Activated CD4-positive, alpha-beta T cell treated with anti-CD3 and anti-CD28 coated beads for 36 hours (primary cell): ENCODE results near the gene PPME1. TPM values are rescaled to one million over a fixed set of nuclear protein-coding genes. Genes with fewer than 3 reads are reported as not detected.

Experiments
- ATAC-seq: fragments of 200-7000 bp; cut with Tn5 transposase; one replicate; pipeline ENCODE4 v1.10.0; 2021; ENCODE audit warnings: mild to moderate bottlenecking, moderate library complexity
- CTCF ChIA-PET: fragments of 350-600 bp; sonication (Branson Sonifier 250); formaldehyde crosslinking; loops from one replicate; lab custom pipeline; 2021; ENCODE audit warnings: antibody characterized with exemption; lab: Charles Lee
- POLR2A ChIA-PET: fragments of 350-600 bp; sonication (Branson Sonifier 250); formaldehyde crosslinking; loops from one replicate; lab custom pipeline; 2021; ENCODE audit warnings: antibody characterized with exemption, inconsistent platforms; lab: Charles Lee
- DNase-seq: peaks from one replicate; pipeline ENCODE4 v3.0.0-alpha.2; 2020
- H3K27ac Mint-ChIP-seq: one replicate; pipeline ENCODE4 v1.8.0; 2021; ENCODE audit warnings: mixed read lengths
- H3K27me3 Mint-ChIP-seq: one replicate; pipeline ENCODE4 v1.8.0; 2021; ENCODE audit warnings: mixed read lengths
- H3K36me3 Mint-ChIP-seq: one replicate; pipeline ENCODE4 v1.8.0; 2021; ENCODE audit warnings: low read depth, mixed read lengths
- H3K4me1 Mint-ChIP-seq: one replicate; pipeline ENCODE4 v1.8.0; 2021; ENCODE audit warnings: mixed read lengths
- H3K4me3 Mint-ChIP-seq: one replicate; pipeline ENCODE4 v1.8.0; 2021; ENCODE audit warnings: mild to moderate bottlenecking, moderate library complexity, mixed read lengths
- H3K9me3 Mint-ChIP-seq: one replicate; pipeline ENCODE4 v1.8.0; 2021; ENCODE audit warnings: low read depth, mixed read lengths
- intact Hi-C, 2 experiments: fragments of 100-400 bp; cut with DNase I in 1 of 2; cut with micrococcal nuclease in 1 of 2; formaldehyde crosslinking; loops; one replicate each; pipeline versions ENCODE4 v1.14.2 to v1.15.1; 2022 to 2024; cut with DNase I, micrococcal nuclease
- total RNA-seq, 2 experiments: library from RNA; stranded (reverse); gene quantifications; one replicate each; pipeline ENCODE4 v1.2.3, GENCODE V29; 2021

PPME1 gene
- total RNA-seq, 2 experiments from 2014 or later = 54.2 to 61.5 TPM

DNA sequence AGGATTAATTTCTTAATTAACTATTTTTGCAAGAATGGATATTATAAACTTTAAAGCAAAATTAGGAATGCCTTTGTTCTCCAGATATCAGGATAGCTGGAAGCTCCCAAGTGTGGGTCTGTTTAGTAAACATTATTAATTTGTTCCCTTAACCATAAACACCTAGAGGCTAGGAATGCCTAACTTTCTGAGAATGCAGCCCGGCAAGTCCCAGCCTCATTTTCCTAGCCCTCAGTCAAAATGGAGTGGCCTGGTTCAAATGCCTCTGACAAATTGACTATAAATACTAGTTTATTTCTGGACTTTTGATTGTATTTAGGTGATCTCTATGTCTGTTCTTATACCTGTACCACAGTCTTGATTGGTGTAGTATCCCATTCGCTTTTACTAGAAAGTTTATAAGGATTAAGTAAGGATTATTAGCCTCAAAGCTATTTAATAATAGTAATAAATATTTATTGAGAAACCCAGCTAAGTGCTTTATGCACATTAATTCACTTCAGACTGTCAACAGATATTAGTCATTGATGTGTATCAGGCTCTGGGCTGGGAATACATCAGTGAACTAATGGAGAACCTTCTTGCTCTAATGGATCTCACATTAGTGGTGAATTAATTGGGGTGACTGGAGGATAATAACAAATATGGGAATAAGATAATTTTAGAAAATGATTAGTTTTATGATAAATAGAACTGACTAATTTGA lies 25.8 kb downstream of the PPME1 start:
- ChIA-PET POLR2A (no interaction called here), CTCF (interaction anchor here (1.0 kb wide), 1 partner anchor 13 kb away, joined by 3 read pairs; no protein-coding TSS in a partner anchor)
- H3K36me3 Mint-ChIP-seq = peaks cover 38% of the 10 kb centered on the region
- no peak overlapping the region for H3K4me3 Mint-ChIP-seq
- ATAC-seq (no peak), DNase-seq (no peak)
- no peaks in the 10 kb centered on the region for H3K4me1 Mint-ChIP-seq
- H3K9me3 Mint-ChIP-seq = peaks cover 9% of the 10 kb centered on the region
- intact Hi-C loops = no loop called here
- H3K27me3 Mint-ChIP-seq = no peaks in the 10 kb centered on the region
- H3K27ac Mint-ChIP-seq = no peak overlapping the region

- intact Hi-C loops = no loop called here
- CTCF ChIA-PET = interaction anchor here (0.7 kb wide), 1 partner anchor 27 kb away, joined by 3 read pairs; no protein-coding TSS in a partner anchor
Observed at GRCh38 chr11:74203966-74204365, 32.9 kb downstream of the PPME1 start.

DNA sequence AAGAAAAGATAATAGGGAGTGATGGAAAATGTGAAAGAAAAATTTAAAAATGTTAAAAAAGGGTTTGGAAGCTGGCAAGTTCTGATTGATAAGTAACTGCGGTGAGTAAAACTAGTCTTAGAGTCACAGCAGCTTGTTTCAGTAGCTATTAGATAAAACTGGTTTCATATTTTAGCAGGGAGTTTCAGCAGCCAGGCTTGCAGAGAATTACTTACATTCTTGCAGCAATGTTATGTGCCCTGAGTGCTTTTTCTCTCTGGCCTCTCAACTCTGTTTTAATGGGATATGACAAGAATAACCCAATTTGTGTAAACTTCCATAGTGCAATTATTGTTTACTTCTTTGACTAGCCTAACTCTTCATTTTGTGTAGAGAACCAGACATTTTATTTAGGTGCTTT lies 33.6 kb downstream of the PPME1 start:
- ChIA-PET CTCF (interaction anchor here (0.7 kb wide), 1 partner anchor 27 kb away, joined by 3 read pairs; no protein-coding TSS in a partner anchor), POLR2A (no interaction called here)
- ATAC-seq (no peak), DNase-seq (no peak)
- no peak overlapping the region for H3K27ac Mint-ChIP-seq
- intact Hi-C loops = no loop called here
- H3K9me3 Mint-ChIP-seq = no peaks in the 10 kb centered on the region
- peaks cover 15% of the 10 kb centered on the region for H3K4me1 Mint-ChIP-seq
- H3K36me3 Mint-ChIP-seq = peaks cover 46% of the 10 kb centered on the region
- H3K27me3 Mint-ChIP-seq = no peaks in the 10 kb centered on the region
- H3K4me3 Mint-ChIP-seq = no peak overlapping the region

More at GRCh38 chr11:74203966-74204365, 32.9 kb downstream of the PPME1 start:
- no peak for DNase-seq
- ATAC-seq = no peak
- H3K4me3 Mint-ChIP-seq = no peak overlapping the region
- POLR2A ChIA-PET = no interaction called here
- no peaks in the 10 kb centered on the region for H3K27me3 Mint-ChIP-seq
- H3K36me3 Mint-ChIP-seq = peaks cover 46% of the 10 kb centered on the region
- H3K4me1 Mint-ChIP-seq = peaks cover 15% of the 10 kb centered on the region
- H3K9me3 Mint-ChIP-seq = peaks cover 2% of the 10 kb centered on the region
- H3K27ac Mint-ChIP-seq = no peak overlapping the region

- no peaks in the 10 kb centered on the region for H3K27me3 Mint-ChIP-seq
- POLR2A ChIA-PET = no interaction called here
Observed at GRCh38 chr11:74205181-74205580, 34.1 kb downstream of the PPME1 start.

GRCh38 chr11:74206746-74207145 lies 35.7 kb downstream of the PPME1 start:
- ATAC-seq = no peak

More at GRCh38 chr11:74205181-74205580, 34.1 kb downstream of the PPME1 start:
- DNase-seq (no peak), ATAC-seq (no peak)
- H3K27ac Mint-ChIP-seq = no peak overlapping the region
- peaks cover 49% of the 10 kb centered on the region for H3K36me3 Mint-ChIP-seq
- intact Hi-C loops = no loop called here
- H3K9me3 Mint-ChIP-seq = no peaks in the 10 kb centered on the region
- CTCF ChIA-PET = no interaction called here
- H3K4me1 Mint-ChIP-seq = peaks cover 15% of the 10 kb centered on the region
- no peak overlapping the region for H3K4me3 Mint-ChIP-seq

GRCh38 chr11:74208507-74208906 lies 37.4 kb downstream of the PPME1 start:
- Mint-ChIP-seq H3K36me3 (peaks cover 66% of the 10 kb centered on the region), H3K4me3 (no peak overlapping the region), H3K27ac (no peak overlapping the region), H3K27me3 (no peaks in the 10 kb centered on the region), H3K4me1 (peaks cover 12% of the 10 kb centered on the region), H3K9me3 (no peaks in the 10 kb centered on the region)
- ATAC-seq = peak; percentile 42
- intact Hi-C loops = no loop called here
- POLR2A ChIA-PET = no interaction called here
- CTCF ChIA-PET = interaction anchor here (0.8 to 1.4 kb wide), 3 partner anchors 14 to 47 kb away, joined by 3 to 4 read pairs (median 4); no protein-coding TSS in a partner anchor
- DNase-seq = no peak

More at GRCh38 chr11:74206746-74207145, 35.7 kb downstream of the PPME1 start:
- intact Hi-C loops = no loop called here
- H3K4me3 Mint-ChIP-seq = no peak overlapping the region
- CTCF ChIA-PET = no interaction called here
- H3K27me3 Mint-ChIP-seq = no peaks in the 10 kb centered on the region
- H3K9me3 Mint-ChIP-seq = no peaks in the 10 kb centered on the region
- POLR2A ChIA-PET = no interaction called here
- H3K27ac Mint-ChIP-seq = no peak overlapping the region
- H3K36me3 Mint-ChIP-seq = peaks cover 56% of the 10 kb centered on the region
- H3K4me1 Mint-ChIP-seq = peaks cover 15% of the 10 kb centered on the region
- DNase-seq = no peak

- Mint-ChIP-seq H3K36me3 (peaks cover 68% of the 10 kb centered on the region), H3K27me3 (no peaks in the 10 kb centered on the region), H3K27ac (no peak overlapping the region), H3K4me1 (peaks cover 2% of the 10 kb centered on the region), H3K4me3 (no peak overlapping the region), H3K9me3 (peaks cover 6% of the 10 kb centered on the region)
- DNase-seq = no peak
- CTCF ChIA-PET = no interaction called here
- ATAC-seq = no peak
- POLR2A ChIA-PET = no interaction called here
- intact Hi-C loops = no loop called here
Observed at GRCh38 chr11:74212533-74212932, 41.4 kb downstream of the PPME1 start.

- DNase-seq (no peak), ATAC-seq (no peak)
- ChIA-PET CTCF (interaction anchor here (0.5 kb wide), 1 partner anchor 77 kb away, joined by 3 read pairs; no protein-coding TSS in a partner anchor), POLR2A (no interaction called here)
- H3K36me3 Mint-ChIP-seq = peaks cover 24% of the 10 kb centered on the region
- no peaks in the 10 kb centered on the region for H3K27me3 Mint-ChIP-seq
- intact Hi-C loops = no loop called here
- H3K27ac Mint-ChIP-seq = no peak overlapping the region
- no peak overlapping the region for H3K4me3 Mint-ChIP-seq
- no peaks in the 10 kb centered on the region for H3K4me1 Mint-ChIP-seq
- H3K9me3 Mint-ChIP-seq = peaks cover 3% of the 10 kb centered on the region
Observed at GRCh38 chr11:74220376-74220775, 49.3 kb downstream of the PPME1 start.

GRCh38 chr11:74221816-74222215 lies 50.7 kb downstream of the PPME1 start:
- DNase-seq (no peak), ATAC-seq (no peak)
- Mint-ChIP-seq H3K36me3 (peaks cover 24% of the 10 kb centered on the region), H3K4me1 (no peaks in the 10 kb centered on the region), H3K27ac (no peak overlapping the region), H3K9me3 (no peaks in the 10 kb centered on the region), H3K4me3 (no peak overlapping the region), H3K27me3 (no peaks in the 10 kb centered on the region)
- ChIA-PET POLR2A (no interaction called here), CTCF (interaction anchor here (1.0 kb wide), 1 partner anchor 13 kb away, joined by 4 read pairs; no protein-coding TSS in a partner anchor)
- intact Hi-C loops = no loop called here

DNA sequence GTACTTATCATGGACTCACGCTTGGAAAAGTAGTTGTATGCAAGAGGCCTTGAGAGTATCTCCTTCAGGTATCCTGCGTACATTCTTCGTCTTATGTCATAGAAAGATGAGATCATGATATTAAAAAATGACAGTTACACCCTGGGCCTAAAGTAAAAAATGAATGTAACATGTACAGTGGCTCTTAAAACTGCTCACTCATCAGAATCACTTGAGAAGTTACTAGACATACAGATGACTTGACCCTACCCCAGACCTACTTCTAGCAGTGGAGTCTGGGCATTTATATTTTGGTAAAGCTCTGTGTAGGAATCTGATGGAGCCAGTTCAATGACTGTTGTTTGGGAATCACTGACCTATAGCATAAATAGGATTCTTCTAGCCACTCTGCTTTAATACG lies 54.5 kb downstream of the PPME1 start:
- no peaks in the 10 kb centered on the region for H3K9me3 Mint-ChIP-seq
- ChIA-PET CTCF (no interaction called here), POLR2A (no interaction called here)
- H3K4me1 Mint-ChIP-seq = peaks cover 10% of the 10 kb centered on the region
- no peak overlapping the region for H3K27ac Mint-ChIP-seq
- no peak overlapping the region for H3K4me3 Mint-ChIP-seq
- intact Hi-C loops = no loop called here
- no peak for DNase-seq
- H3K27me3 Mint-ChIP-seq = no peaks in the 10 kb centered on the region
- no peak for ATAC-seq
- peaks cover 35% of the 10 kb centered on the region for H3K36me3 Mint-ChIP-seq

DNA sequence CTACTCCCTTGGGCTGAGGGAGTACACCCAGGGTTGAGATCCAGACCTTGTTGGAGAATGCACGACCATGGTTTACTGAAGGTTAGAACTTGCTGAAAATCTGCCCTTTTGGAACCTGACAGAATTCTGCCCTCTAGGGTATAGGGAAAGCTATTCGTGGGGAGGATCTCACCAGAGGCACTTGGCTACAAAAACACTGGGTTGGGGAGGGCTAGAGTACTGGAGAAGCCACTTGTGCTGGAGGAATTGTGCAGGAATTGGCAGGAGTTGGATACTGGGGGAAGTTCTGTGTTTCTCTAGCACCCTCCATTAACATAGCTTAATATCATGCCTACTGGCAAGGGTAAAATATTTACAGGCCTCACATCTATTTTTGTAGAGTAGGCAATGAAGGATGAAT lies 55.8 kb downstream of the PPME1 start:
- Mint-ChIP-seq H3K27ac (no peak overlapping the region), H3K27me3 (no peaks in the 10 kb centered on the region), H3K4me1 (peaks cover 17% of the 10 kb centered on the region), H3K4me3 (no peak overlapping the region), H3K9me3 (no peaks in the 10 kb centered on the region), H3K36me3 (peaks cover 39% of the 10 kb centered on the region)
- ChIA-PET CTCF (interaction anchor here (0.7 to 0.9 kb wide), 2 partner anchors 106 to 273 kb away, joined by 3 to 4 read pairs; no protein-coding TSS in a partner anchor), POLR2A (no interaction called here)
- ATAC-seq = no peak
- no peak for DNase-seq
- intact Hi-C loops = no loop called here
